Measurements from ENCODE around the gene RNU6-7. TPM values are rescaled to one million over a fixed set of nuclear protein-coding genes. Genes with fewer than 3 reads are reported as not detected.

The RNU6-7 gene
- total and polyA plus RNA-seq, 2 of the 13 experiments (the other 11 are each of a cell fraction or from before 2014, with no cell fraction given), result under 0.01 TPM; not detected in 1

GRCh38 chr14:32203928-32204357 lies 2.1 kb downstream of the RNU6-7 start (continued):
- TF ChIP-seq SOX13 (IDR thresholded peaks at IDR 0.05) (no peak), SOX13 (CRISPR knock-in tag; conservative IDR thresholded peaks at IDR 0.05 in 1 of 2, IDR thresholded peaks at IDR 0.05 in 1 of 2) (peak in 1 of 2 experiments; percentile 11; a peak in 1 of 4 replicates), USF2 (IDR thresholded peaks at IDR 0.05; ENCODE audit: low read depth, low read length) (no peak), USF2 (CRISPR knock-in tag; IDR thresholded peaks at IDR 0.05; ENCODE audit: borderline replicate concordance) (no peak), KLF6 (CRISPR knock-in tag; IDR thresholded peaks at IDR 0.05) (no peak), SP5 (CRISPR knock-in tag; IDR thresholded peaks at IDR 0.05; ENCODE audit: borderline replicate concordance, low read depth) (no peak), KMT2A (CRISPR knock-in tag; IDR thresholded peaks at IDR 0.05) (no peak), ZNF572 (CRISPR knock-in tag; IDR thresholded peaks at IDR 0.05) (no peak), MIER3 (CRISPR knock-in tag; IDR thresholded peaks at IDR 0.05; ENCODE audit: borderline replicate concordance) (0 out of 2 replicates have a peak, but pooled peaks have one; percentile 21), NR2F2 (IDR thresholded peaks at IDR 0.05; ENCODE audit: borderline replicate concordance, low read depth) (no peak), ZNF432 (CRISPR knock-in tag; IDR thresholded peaks at IDR 0.05; ENCODE audit: borderline replicate concordance) (no peak), SOX6 (IDR thresholded peaks at IDR 0.05) (no peak), SOX6 (CRISPR knock-in tag; IDR thresholded peaks at IDR 0.05) (no peak), STAT5B (CRISPR knock-in tag; IDR thresholded peaks at IDR 0.05) (no peak), KLF12 (CRISPR knock-in tag; IDR thresholded peaks at IDR 0.05; ENCODE audit: borderline replicate concordance) (no peak), RARG (CRISPR knock-in tag; IDR thresholded peaks at IDR 0.05; ENCODE audit: low read depth) (no peak), MYC (CRISPR knock-in tag; IDR thresholded peaks at IDR 0.05; ENCODE audit: borderline replicate concordance) (no peak), ZNF362 (CRISPR knock-in tag; IDR thresholded peaks at IDR 0.05; ENCODE audit: borderline replicate concordance) (no peak), HNF4G (IDR thresholded peaks at IDR 0.05; ENCODE audit: borderline replicate concordance, low read depth, low read length) (no peak), HNF4G (CRISPR knock-in tag; IDR thresholded peaks at IDR 0.05; ENCODE audit: borderline replicate concordance, low read depth) (0 out of 2 replicates have a peak, but pooled peaks have one; percentile 29), GATAD1 (CRISPR knock-in tag; IDR thresholded peaks at IDR 0.05) (no peak; the same call in 1 of the 2 replicates), FOXP1 (IDR thresholded peaks at IDR 0.05) (no peak), FOXP1 (CRISPR knock-in tag; IDR thresholded peaks at IDR 0.05) (0 out of 2 replicates have a peak, but pooled peaks have one; percentile 8), KDM5B (CRISPR knock-in tag; IDR thresholded peaks at IDR 0.05; ENCODE audit: borderline replicate concordance) (no peak), NBN (conservative IDR thresholded peaks at IDR 0.05) (no peak), POGZ (CRISPR knock-in tag; IDR thresholded peaks at IDR 0.05) (no peak)
- TF ChIP-seq, protein P1, sequence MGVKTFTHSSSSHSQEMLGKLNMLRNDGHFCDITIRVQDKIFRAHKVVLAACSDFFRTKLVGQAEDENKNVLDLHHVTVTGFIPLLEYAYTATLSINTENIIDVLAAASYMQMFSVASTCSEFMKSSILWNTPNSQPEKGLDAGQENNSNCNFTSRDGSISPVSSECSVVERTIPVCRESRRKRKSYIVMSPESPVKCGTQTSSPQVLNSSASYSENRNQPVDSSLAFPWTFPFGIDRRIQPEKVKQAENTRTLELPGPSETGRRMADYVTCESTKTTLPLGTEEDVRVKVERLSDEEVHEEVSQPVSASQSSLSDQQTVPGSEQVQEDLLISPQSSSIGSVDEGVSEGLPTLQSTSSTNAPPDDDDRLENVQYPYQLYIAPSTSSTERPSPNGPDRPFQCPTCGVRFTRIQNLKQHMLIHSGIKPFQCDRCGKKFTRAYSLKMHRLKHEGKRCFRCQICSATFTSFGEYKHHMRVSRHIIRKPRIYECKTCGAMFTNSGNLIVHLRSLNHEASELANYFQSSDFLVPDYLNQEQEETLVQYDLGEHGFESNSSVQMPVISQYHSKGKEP (CRISPR knock-in tag; IDR thresholded peaks at IDR 0.05), result peak; percentile 79; the same call in 1 of the 2 replicates
- TF ChIP-seq, protein P2, sequence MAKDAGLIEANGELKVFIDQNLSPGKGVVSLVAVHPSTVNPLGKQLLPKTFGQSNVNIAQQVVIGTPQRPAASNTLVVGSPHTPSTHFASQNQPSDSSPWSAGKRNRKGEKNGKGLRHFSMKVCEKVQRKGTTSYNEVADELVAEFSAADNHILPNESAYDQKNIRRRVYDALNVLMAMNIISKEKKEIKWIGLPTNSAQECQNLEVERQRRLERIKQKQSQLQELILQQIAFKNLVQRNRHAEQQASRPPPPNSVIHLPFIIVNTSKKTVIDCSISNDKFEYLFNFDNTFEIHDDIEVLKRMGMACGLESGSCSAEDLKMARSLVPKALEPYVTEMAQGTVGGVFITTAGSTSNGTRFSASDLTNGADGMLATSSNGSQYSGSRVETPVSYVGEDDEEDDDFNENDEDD (CRISPR knock-in tag; IDR thresholded peaks at IDR 0.05; ENCODE audit: borderline replicate concordance), result no peak; the same call in 1 of the 2 replicates
